ENCODE measurements around the gene LCE3D. TPM values are rescaled to one million over a fixed set of nuclear protein-coding genes. Genes with fewer than 3 reads are reported as not detected.

LCE3D gene
- not detected for total RNA-seq

GRCh38 chr1:152580433-152580832 lies at the start of gene LCE3D:
Gene LCE3D (minus strand): TSS chr1:152580516. CDS start chr1:152579936, 580 bp downstream.

GRCh38 chr1:152622803-152623202 lies 42.5 kb upstream of the LCE3D start, which contains the start of gene LCE3A:
Gene LCE3A (minus strand): TSS chr1:152623103. CDS start chr1:152623103, 0 bp downstream.

GRCh38 chr1:152613511-152613910 lies 33.2 kb upstream of the LCE3D start, which contains the start of gene LCE3B:
Gene LCE3B (plus strand): TSS chr1:152613811. CDS start chr1:152613811, 0 bp downstream.

GRCh38 chr1:152599934-152600333 lies 19.6 kb upstream of the LCE3D start, which contains the start of gene LCE3C:
Gene LCE3C (plus strand): TSS chr1:152600234. CDS start chr1:152600732, 498 bp downstream.

DNA sequence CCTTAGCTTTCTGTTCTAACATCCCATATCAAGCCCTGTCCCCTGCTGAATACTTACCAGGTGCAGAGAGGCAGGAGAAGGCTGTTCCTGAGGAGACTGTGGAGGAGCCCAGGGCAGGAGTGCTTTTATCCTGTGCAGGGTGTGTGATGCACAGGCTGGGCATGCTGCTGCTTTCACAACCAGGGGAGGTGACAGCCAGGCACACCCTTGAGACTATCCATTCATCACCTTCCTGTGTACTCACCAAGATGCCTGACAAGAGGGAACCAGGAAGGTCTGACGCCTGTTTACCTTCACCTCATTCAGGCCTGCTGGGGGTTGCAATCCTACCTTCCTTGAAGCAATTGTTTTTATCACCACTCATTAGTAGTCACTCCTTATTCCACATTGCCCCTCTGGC lies 13.6 kb downstream of the LCE3D start, which contains the start of gene LCE3E:
Gene LCE3E (minus strand): TSS at position 100 of the 400 bp plus-strand sequence. CDS start 572 bp downstream, outside the sequence.

Small RNA genes lying within 50 kb of the gene (small RNA-seq; reads per million reads assigned to genes)
- gene LCE3A (ENCODE audit: low replicate concordance) (not detected), gene LCE3B (ENCODE audit: low replicate concordance) (not detected)

Other genes starting within 250 kb of the LCE3D start
- gene FLG2, start 220.5 kb downstream of the LCE3D start, total RNA-seq, result 0.06 TPM
- gene CRNN, start 166.3 kb downstream of the LCE3D start, total RNA-seq, result not detected
- gene LCE5A, start 69.7 kb downstream of the LCE3D start, total RNA-seq, result not detected
- gene CRCT1, start 66.0 kb downstream of the LCE3D start, total RNA-seq, result not detected
- not detected for gene LCE3E, start 13.7 kb downstream of the LCE3D start, total RNA-seq
- gene LCE3C, start 19.7 kb upstream of the LCE3D start, total RNA-seq, result not detected
- not detected for gene LCE3B, start 33.3 kb upstream of the LCE3D start, total RNA-seq
- gene LCE3A, start 42.6 kb upstream of the LCE3D start, total RNA-seq, result not detected
- gene LCE2D, start 82.9 kb upstream of the LCE3D start, total RNA-seq, result not detected
- not detected for gene LCE2C, start 94.8 kb upstream of the LCE3D start, total RNA-seq
- gene LCE2B, start 105.6 kb upstream of the LCE3D start, total RNA-seq, result not detected
- gene LCE2A, start 117.8 kb upstream of the LCE3D start, total RNA-seq, result not detected
- not detected for gene LCE4A, start 127.6 kb upstream of the LCE3D start, total RNA-seq
- not detected for gene KPRP, start 177.5 kb upstream of the LCE3D start, total RNA-seq
- gene LCE1F, start 194.6 kb upstream of the LCE3D start, total RNA-seq, result not detected
- not detected for gene LCE1E, start 205.7 kb upstream of the LCE3D start, total RNA-seq
- gene LCE1D, start 216.2 kb upstream of the LCE3D start, total RNA-seq, result not detected
- not detected for gene LCE1C, start 226.1 kb upstream of the LCE3D start, total RNA-seq
- gene LCE1B, start 231.5 kb upstream of the LCE3D start, total RNA-seq, result not detected
- not detected for gene LCE1A, start 247.0 kb upstream of the LCE3D start, total RNA-seq

Measured in metanephros (tissue), 2 donors.